K562 (cell line): ENCODE data around the gene ESRRB. TPM values are rescaled to one million over a fixed set of nuclear protein-coding genes. Genes with fewer than 3 reads are reported as not detected.

ENCODE experiments used
- ATAC-seq: fragments of 200-7000 bp; cut with Tn5 transposase; 3 replicates; pipeline ENCODE4 v1.9.1; 2020; ENCODE audit warnings: moderate library complexity
- BruUV-seq: library from RNA; stranded (reverse); fragments of 400-500 nt; replicated peaks from 2 replicates; lab custom pipeline; 2021; lab: Mats Ljungman, UMichigan
- CTCF ChIA-PET: fragments of 300-600 bp; formaldehyde crosslinking; extraction: SDS; loops from one replicate; lab custom pipeline; 2021; ENCODE audit warnings: low intra/inter-chr PET ratio; lab: Yijun Ruan, JAX
- POLR2A ChIA-PET: fragments of 300-600, 350-650 bp; sonication (Branson Sonifier 250); formaldehyde crosslinking; extraction: SDS; loops from one replicate; lab custom pipeline; 2021; ENCODE audit warnings: antibody characterized with exemption, inconsistent platforms; lab: Yijun Ruan, JAX
- DNase-seq, 4 experiments: peaks; one replicate each; pipeline versions ENCODE4 v3.0.0 to v3.0.0-alpha.2; 2011 to 2018; ENCODE audit warnings: low spot score in 3 of 4, mixed read lengths in 3 of 4; ENCODE audit errors: extremely low read depth in 1 of 4
- FAIRE-seq: peaks from 2 replicates; lab custom pipeline; 2011; peaks lifted over from hg19 to GRCh38; lab: Jason Lieb, UNC
- H2AFZ ChIP-seq: 2 replicates; pipeline ENCODE4 v1.6.0; 2011; ENCODE audit warnings: low read depth, low read length, control low read depth, inconsistent platforms
- H3K27ac ChIP-seq: fragments of 200-600 bp; 3 replicates; pipeline ENCODE4 v1.8.0; 2011; ENCODE audit warnings: low read depth, mild to moderate bottlenecking, control low read depth, inconsistent platforms, low read length, moderate library complexity, mixed read lengths; ENCODE audit errors: extremely low read depth
- H3K27me3 ChIP-seq, 2 experiments: fragments of 300-600 bp in 1 of 2; 2 replicates in 1 of 2; 3 replicates in 1 of 2; pipeline versions ENCODE4 v1.6.0 to v1.8.0; 2011; ENCODE audit warnings: inconsistent platforms in 2 of 2, low read length in 2 of 2, mild to moderate bottlenecking in 1 of 2, mixed read lengths in 1 of 2, moderate library complexity in 1 of 2; ENCODE audit not compliant: control insufficient read depth in 2 of 2, insufficient read depth in 2 of 2
- H3K36me3 ChIP-seq: fragments of 300-600 bp; 3 replicates; pipeline ENCODE4 v1.8.0; 2011; ENCODE audit warnings: mild to moderate bottlenecking, low read length, inconsistent platforms; ENCODE audit not compliant: control insufficient read depth, insufficient read depth
- H3K4me1 ChIP-seq, 2 experiments: fragments of 200-600 bp in 1 of 2; replicated peaks in 1 of 2; 2 replicates in 1 of 2; 3 replicates in 1 of 2; pipeline versions ENCODE4 v1.5.1 to v1.8.0; 2011; ENCODE audit warnings: inconsistent platforms in 2 of 2, low read length in 2 of 2, mild to moderate bottlenecking in 1 of 2, mixed read lengths in 1 of 2, moderate library complexity in 1 of 2; ENCODE audit not compliant: control insufficient read depth in 2 of 2, insufficient read depth in 2 of 2
- H3K4me2 ChIP-seq: 2 replicates; pipeline ENCODE4 v1.6.1; 2011; ENCODE audit warnings: low read length, control low read depth, inconsistent platforms, mixed read lengths; ENCODE audit not compliant: insufficient read depth
- H3K4me3 ChIP-seq: fragments of 200-600 bp; sonication (generic), shearing (Covaris generic); 2 replicates; pipeline ENCODE4 v1.5.1; 2016; ENCODE audit warnings: control low read depth, inconsistent platforms
- H3K79me2 ChIP-seq: fragments of 200-600 bp; 3 replicates; pipeline ENCODE4 v1.8.0; 2011; ENCODE audit warnings: low read length, inconsistent platforms; ENCODE audit not compliant: control insufficient read depth, insufficient read depth
- H3K9ac ChIP-seq, 2 experiments: 2 replicates each; pipeline versions ENCODE4 v1.6.0 to v1.6.1; 2011; ENCODE audit warnings: low read depth in 2 of 2, low read length in 2 of 2, control low read depth in 1 of 2, inconsistent platforms in 1 of 2, mild to moderate bottlenecking in 1 of 2, mixed read lengths in 1 of 2; ENCODE audit not compliant: insufficient read depth in 1 of 2
- H3K9me1 ChIP-seq: one replicate; pipeline ENCODE4 v1.6.0; 2011; ENCODE audit warnings: inconsistent platforms, mild to moderate bottlenecking, low read length, moderate library complexity; ENCODE audit not compliant: control insufficient read depth, insufficient read depth
- H3K9me3 ChIP-seq: replicated peaks from 2 replicates; pipeline ENCODE4 v1.5.1; 2011; ENCODE audit warnings: low read depth, low read length, inconsistent platforms; ENCODE audit not compliant: control insufficient read depth, insufficient read depth
- H4K20me1 ChIP-seq: replicated peaks from 2 replicates; pipeline ENCODE4 v1.6.1; 2011; ENCODE audit warnings: low read length, inconsistent platforms, mixed read lengths; ENCODE audit not compliant: control insufficient read depth, insufficient read depth
- GTF2A2 ChIP-seq: IDR thresholded peaks from 2 replicates; pipeline ENCODE4 v1.6.1; 2016; ENCODE audit warnings: mild to moderate bottlenecking, missing genetic modification characterization, missing compliant biosample characterization
- HCFC1 ChIP-seq: IDR thresholded peaks from 2 replicates; pipeline ENCODE4 v1.6.1; 2012; ENCODE audit warnings: low read depth, low read length, improper control_type of control experiment
- HNRNPL ChIP-seq: fragments of 200-400 bp; formaldehyde crosslinking; IDR thresholded peaks from 2 replicates; pipeline ENCODE4 v1.6.1; 2017; ENCODE audit warnings: low read depth, mild to moderate bottlenecking, low read length
- IFI16 ChIP-seq: fragments of 250-450 bp; sonication (Bioruptor Pico); IDR thresholded peaks from 2 replicates; pipeline ENCODE4 v2.1.2; 2022; ENCODE audit warnings: mild to moderate bottlenecking, inconsistent platforms
- IRF2 ChIP-seq: sonication (generic); formaldehyde crosslinking; IDR thresholded peaks from 2 replicates; pipeline ENCODE4 v1.8.1; 2022; ENCODE audit warnings: mild to moderate bottlenecking, missing genetic modification reagents
- KDM2B ChIP-seq: fragments of 250-450 bp; sonication (Bioruptor Pico); IDR thresholded peaks from 2 replicates; pipeline ENCODE4 v1.8.0; 2021; ENCODE audit warnings: mild to moderate bottlenecking, moderate library complexity
- MTA3 ChIP-seq: fragments of 450-650 bp; formaldehyde crosslinking; IDR thresholded peaks from 2 replicates; pipeline ENCODE4 v1.6.1; 2017; ENCODE audit warnings: mild to moderate bottlenecking, borderline replicate concordance
- NR0B1 ChIP-seq: fragments of 450-650 bp; IDR thresholded peaks from one replicate; pipeline ENCODE4 v1.6.1; 2018; ENCODE audit warnings: mild to moderate bottlenecking, moderate library complexity; ENCODE audit not compliant: partially characterized antibody
- NR2F6 ChIP-seq: fragments of 450-650 bp; formaldehyde crosslinking; IDR thresholded peaks from 2 replicates; pipeline ENCODE4 v1.4.0; 2020; ENCODE audit warnings: mild to moderate bottlenecking
- PATZ1 ChIP-seq: fragments of 250-450 bp; sonication (Bioruptor Pico); IDR thresholded peaks from 2 replicates; pipeline ENCODE4 v1.5.0; 2020; ENCODE audit warnings: mild to moderate bottlenecking, borderline replicate concordance
- RBM25 ChIP-seq: fragments of 200-400 bp; formaldehyde crosslinking; IDR thresholded peaks from 2 replicates; pipeline ENCODE4 v1.6.1; 2018; ENCODE audit warnings: low read length, low read depth, moderate library complexity; ENCODE audit not compliant: severe bottlenecking
- RHOXF2B ChIP-seq: fragments of 250-450 bp; sonication (Bioruptor Pico); conservative IDR thresholded peaks from 2 replicates; pipeline ENCODE4 v1.5.1; 2021
- TBP ChIP-seq: optimal IDR thresholded peaks from 2 replicates; pipeline ENCODE3; 2011; ENCODE audit warnings: low read depth, low read length, improper control_type of control experiment
- TCF7L2 ChIP-seq: fragments of 150-350 bp; IDR thresholded peaks from 2 replicates; pipeline ENCODE4 v1.6.1; 2016; ENCODE audit warnings: low read depth, mild to moderate bottlenecking, low read length, moderate library complexity
- ZC3H11A ChIP-seq: IDR thresholded peaks from 2 replicates; pipeline ENCODE4 v1.6.1; 2012; ENCODE audit warnings: low read depth, low read length, improper control_type of control experiment
- ZNF282 ChIP-seq: sonication (generic); formaldehyde crosslinking; IDR thresholded peaks from 2 replicates; pipeline ENCODE4 v1.8.1; 2023; ENCODE audit warnings: missing genetic modification reagents
- ZNF655 ChIP-seq: fragments of 250-450 bp; sonication (Bioruptor Pico); IDR thresholded peaks from 2 replicates; pipeline ENCODE4 v1.5.0; 2021
- ZNF740 ChIP-seq, 3 experiments: fragments of 200-800 bp in 1 of 3; sonication (Bioruptor generic) in 1 of 3; sonication (generic) in 1 of 3; formaldehyde crosslinking in 1 of 3; IDR thresholded peaks; 2 replicates each; pipeline versions ENCODE4 v1.6.1 to v1.8.0; 2016 to 2022; ENCODE audit warnings: mild to moderate bottlenecking in 2 of 3, missing compliant biosample characterization in 2 of 3, missing genetic modification characterization in 2 of 3, missing genetic modification reagents in 1 of 3
- WGBS: fragments of 100-300 bp; shearing (Covaris generic); methylation state at CpG from one replicate; pipeline ENCODE4 v1.1.6; 2016; ENCODE audit warnings: low coverage, mixed read lengths; ENCODE audit not compliant: insufficient coverage; ENCODE audit errors: missing lambda C conversion rate; 5-methylcytosine and 5-hydroxymethylcytosine counted together
- in situ Hi-C: fragments of 300-500 bp; cut with MboI; formaldehyde crosslinking; loops from 4 replicates; pipeline ENCODE4 v1.15.0; 2018; ENCODE audit warnings: inconsistent platforms, mixed read lengths
- intact Hi-C: fragments of 100-400 bp; cut with micrococcal nuclease; formaldehyde crosslinking; loops from 2 replicates; pipeline ENCODE4 v1.14.2; 2022
- polyA plus RNA-seq, 8 experiments: library from polyadenylated mRNA; depleted of rRNA in 4 of 8; stranded (reverse) in 5 of 8; unstranded in 3 of 8; fragments of >200 nt; fragmentation: Nextera tagmentation in 2 of 8; fragmentation: Illumina TruSeq in 1 of 8; extraction: Ambion mirVana in 2 of 8; extraction: Trizol in 1 of 8; gene quantifications; 2 replicates each; pipeline versions ENCODE4 v1.2.1 to v1.2.3, GENCODE V29; 2011 to 2014; ENCODE audit warnings: inconsistent platforms in 1 of 8, missing spikeins in 1 of 8
- total RNA-seq, 7 experiments: library from RNA; depleted of rRNA in 6 of 7; stranded (reverse); fragments of >200 nt in 6 of 7; fragmentation: Illumina TruSeq in 2 of 7; extraction: Trizol in 2 of 7; gene quantifications; 2 replicates each; pipeline versions ENCODE4 v1.2.1 to v1.2.3, GENCODE V29; 2011 to 2021; ENCODE audit warnings: low replicate concordance in 1 of 7

Gene ESRRB
- total and polyA plus RNA-seq, 9 of the 15 experiments (the other 6 are each of a cell fraction or from before 2014, with no cell fraction given): 3.2 to 24.7 (median 14.5) TPM

GRCh38 chr14:76502219-76502618 lies 126.3 kb downstream of the ESRRB start (continued):
- TF ChIP-seq NR2F6 (CRISPR knock-in tag): no peak
- no peak for TF ChIP-seq KDM2B (CRISPR knock-in tag)
- no peak for TF ChIP-seq TCF7L2
- TF ChIP-seq GTF2A2: no peak
- no peak for TF ChIP-seq MTA3
- no peak for TF ChIP-seq RHOXF2B
- TF ChIP-seq TBP: no peak
- TF ChIP-seq ZC3H11A: no peak
- no peak for TF ChIP-seq ZNF282

GRCh38 chr14:76502638-76503037 lies 126.7 kb downstream of the ESRRB start:
- H3K27me3 ChIP-seq: peaks cover 0 to 6% of the 10 kb centered on the region in 2 experiments; a peak in 1 of 5 replicates
- ATAC-seq (no peak), FAIRE-seq (no peak), DNase-seq (no peak)
- H3K27ac ChIP-seq: no peak overlapping the region
- H3K4me2 ChIP-seq: no peak overlapping the region
- intact Hi-C loops: no loop called here
- H4K20me1 ChIP-seq: no peaks in the 10 kb centered on the region
- no peak overlapping the region for H2AFZ ChIP-seq
- no TSS peak for BruUV-seq
- H3K4me3 ChIP-seq: no peak overlapping the region
- no peaks in the 10 kb centered on the region for H3K36me3 ChIP-seq
- POLR2A ChIA-PET: no interaction called here
- TF ChIP-seq RBM25: no peak
- TF ChIP-seq ZNF655: no peak
- TF ChIP-seq IRF2 (CRISPR knock-in tag): no peak
- TF ChIP-seq PATZ1 (CRISPR knock-in tag): no peak
- no peak for TF ChIP-seq HNRNPL
- TF ChIP-seq HCFC1: no peak
- no peak for TF ChIP-seq ZNF740 (CRISPR knock-in tag; IDR thresholded peaks at IDR 0.05)
- no peak for TF ChIP-seq ZNF740 (tag; IDR thresholded peaks at IDR 0.05)
- TF ChIP-seq NR0B1: no peak
- no peak for TF ChIP-seq IFI16 (CRISPR knock-in tag)
- TF ChIP-seq, all 486 proteins: peak for 0
- Histone ChIP-seq H3K9me1 (no peaks in the 10 kb centered on the region), H3K9me3 (no peaks in the 10 kb centered on the region), H3K79me2 (no peaks in the 10 kb centered on the region), H3K9ac (no peak overlapping the region), H3K4me1 (no peaks in the 10 kb centered on the region)
- in situ Hi-C loops: no loop called here
- CTCF ChIA-PET: no interaction called here
- WGBS: 20% methylated on average over 3 of the region's 3 CpGs
